Measurements from ENCODE around the gene GPM6B.

GPM6B gene

DNA sequence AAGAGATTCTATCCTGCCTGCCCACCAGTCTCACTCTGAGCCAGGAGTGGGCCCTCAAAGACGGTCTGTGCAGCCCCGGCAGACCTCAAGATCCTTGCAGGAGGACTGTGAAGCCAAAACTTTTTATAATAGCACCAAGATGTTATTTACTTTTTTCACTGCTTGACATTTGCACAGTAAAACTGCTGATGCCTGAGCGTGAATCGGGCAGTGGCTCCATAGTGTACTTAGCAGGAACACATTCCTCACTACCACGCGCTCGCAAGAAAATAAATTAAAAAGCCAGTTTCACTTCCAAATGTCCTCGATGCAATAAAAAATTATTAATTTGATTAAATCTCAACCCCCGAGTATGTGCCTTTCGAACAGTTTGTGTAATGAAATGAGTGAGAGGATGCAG is 22.5 kb downstream of the GPM6B start:
- ATAC-seq: no peak
- no peaks in the 10 kb centered on the region for H3K4me1 Mint-ChIP-seq
- no peak overlapping the region for H3K27ac Mint-ChIP-seq
- H3K36me3 Mint-ChIP-seq: no peaks in the 10 kb centered on the region
- no peaks in the 10 kb centered on the region for H3K9me3 Mint-ChIP-seq
- H3K4me3 Mint-ChIP-seq: no peak overlapping the region
- no peak for DNase-seq (ENCODE audit: low spot score in 2 of 2)

- ATAC-seq (no peak), DNase-seq (ENCODE audit: low spot score in 2 of 2) (no peak)
- H3K27ac Mint-ChIP-seq: no peak overlapping the region
- no peaks in the 10 kb centered on the region for H3K4me1 Mint-ChIP-seq
- no peak overlapping the region for H3K4me3 Mint-ChIP-seq
- no peaks in the 10 kb centered on the region for H3K9me3 Mint-ChIP-seq
- H3K36me3 Mint-ChIP-seq: no peaks in the 10 kb centered on the region
Observed at GRCh38 chrX:13793897-13794296, 23.0 kb downstream of the GPM6B start.

DNA sequence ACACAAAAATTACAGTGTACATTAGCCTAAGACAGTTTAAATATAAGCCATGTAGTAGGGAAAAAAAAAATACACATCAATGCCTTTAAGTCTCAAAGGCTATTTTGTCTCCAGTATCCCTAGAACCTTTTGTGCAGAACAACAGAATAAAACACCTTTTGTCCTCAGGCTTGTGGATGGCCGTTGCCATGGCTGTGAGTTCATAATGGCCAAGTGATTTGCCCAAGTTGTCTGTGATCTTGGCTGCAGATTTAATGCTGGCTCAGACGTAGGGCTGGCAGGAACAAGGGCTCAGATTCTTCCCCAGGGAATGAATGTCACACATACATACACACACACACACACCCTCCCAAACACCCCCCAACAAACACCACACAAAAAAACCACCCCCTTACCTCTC is 25.3 kb downstream of the GPM6B start:
- no peaks in the 10 kb centered on the region for H3K9me3 Mint-ChIP-seq
- no peak for ATAC-seq
- DNase-seq (ENCODE audit: low spot score in 2 of 2): no peak
- no peak overlapping the region for H3K4me3 Mint-ChIP-seq
- no peaks in the 10 kb centered on the region for H3K4me1 Mint-ChIP-seq
- no peak overlapping the region for H3K27ac Mint-ChIP-seq
- H3K36me3 Mint-ChIP-seq: no peaks in the 10 kb centered on the region

DNA sequence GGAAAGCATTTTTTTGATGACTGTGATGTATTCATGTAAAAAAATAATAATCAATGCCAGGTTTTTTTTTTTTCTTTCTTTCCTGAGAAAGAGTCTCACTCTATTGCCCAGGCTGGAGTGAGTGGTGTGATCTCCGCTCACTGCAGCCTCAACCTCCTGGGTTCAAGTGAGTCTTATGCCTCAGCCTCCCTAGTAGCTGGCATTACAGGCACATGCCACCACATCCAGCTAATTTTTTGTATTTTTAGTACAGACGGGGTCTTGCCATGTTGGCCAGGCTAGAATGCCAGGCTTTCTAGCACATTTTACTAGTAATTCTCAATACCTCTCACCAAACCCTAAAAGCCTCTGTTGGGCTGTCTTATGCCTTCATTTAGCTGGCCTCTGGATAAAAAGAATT is 25.7 kb downstream of the GPM6B start:
- no peak overlapping the region for H3K27ac Mint-ChIP-seq
- H3K4me1 Mint-ChIP-seq: no peaks in the 10 kb centered on the region
- no peak overlapping the region for H3K4me3 Mint-ChIP-seq
- no peaks in the 10 kb centered on the region for H3K36me3 Mint-ChIP-seq
- DNase-seq (ENCODE audit: low spot score in 2 of 2) (no peak), ATAC-seq (no peak)
- no peaks in the 10 kb centered on the region for H3K9me3 Mint-ChIP-seq

DNA sequence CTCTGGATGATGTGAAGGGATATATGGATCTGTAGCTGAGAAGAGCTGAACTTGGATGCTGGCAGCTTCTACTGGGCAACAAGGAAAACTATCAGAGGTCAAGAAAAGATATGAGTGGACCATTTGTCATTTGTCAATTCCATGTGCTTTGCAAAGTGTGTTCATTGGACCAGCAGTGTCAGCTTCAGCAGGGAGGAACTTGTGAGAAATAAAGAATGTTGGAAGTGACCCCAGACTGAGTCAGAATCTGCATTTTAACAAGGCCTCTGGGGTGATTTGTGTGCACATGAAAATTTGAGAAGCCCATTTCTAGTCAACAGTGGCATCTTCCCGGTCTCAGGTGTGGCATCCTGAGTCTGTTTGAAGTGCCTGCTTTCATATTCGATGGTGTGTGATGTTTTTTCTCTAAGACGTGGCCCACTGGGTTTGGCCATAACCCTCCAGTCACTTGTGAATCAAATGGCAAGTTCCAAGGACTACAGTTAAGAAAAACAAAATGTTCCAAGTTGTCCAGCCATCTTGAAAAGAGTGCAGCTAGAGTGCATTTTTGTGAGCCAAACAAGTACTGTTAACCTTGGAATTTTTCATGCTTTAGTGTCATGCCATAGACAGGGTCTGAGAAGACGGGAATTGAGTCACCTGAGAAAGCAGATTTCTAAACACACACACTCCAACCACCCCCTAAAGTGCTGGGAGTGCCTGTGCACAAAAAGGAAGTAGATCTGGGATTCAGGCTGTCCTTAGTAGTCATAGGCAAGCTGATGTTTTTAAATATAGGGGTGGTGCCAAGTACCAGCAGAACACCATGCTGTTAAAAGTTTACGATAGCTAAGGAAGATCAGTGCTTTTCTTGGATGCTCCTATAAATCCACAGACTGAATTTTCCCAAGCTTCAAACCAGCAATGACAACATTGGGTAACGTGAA is 26.4 kb downstream of the GPM6B start:
- H3K4me3 Mint-ChIP-seq: no peak overlapping the region

GRCh38 chrX:13786048-13786447 is 30.8 kb downstream of the GPM6B start:
- no peak for DNase-seq (ENCODE audit: low spot score in 2 of 2)
- no peaks in the 10 kb centered on the region for H3K9me3 Mint-ChIP-seq
- H3K36me3 Mint-ChIP-seq: no peaks in the 10 kb centered on the region
- ATAC-seq: no peak
- H3K4me1 Mint-ChIP-seq: no peaks in the 10 kb centered on the region
- no peak overlapping the region for H3K4me3 Mint-ChIP-seq
- no peak overlapping the region for H3K27ac Mint-ChIP-seq

More for the DNA sequence above, 26.4 kb downstream of the GPM6B start:
- no peak for ATAC-seq
- Mint-ChIP-seq H3K36me3 (no peaks in the 10 kb centered on the region), H3K4me1 (no peaks in the 10 kb centered on the region), H3K27ac (no peak overlapping the region), H3K9me3 (no peaks in the 10 kb centered on the region)
- DNase-seq (ENCODE audit: low spot score in 2 of 2): no peak

- H3K4me3 Mint-ChIP-seq: no peak overlapping the region
- peak overlapping the region; percentile 79 for H3K27ac Mint-ChIP-seq
- H3K4me1 Mint-ChIP-seq: no peaks in the 10 kb centered on the region
- ATAC-seq (no peak), DNase-seq (ENCODE audit: low spot score in 2 of 2) (no peak)
- H3K9me3 Mint-ChIP-seq: no peaks in the 10 kb centered on the region
- H3K36me3 Mint-ChIP-seq: peaks cover under 1% of the 10 kb centered on the region
Observed at GRCh38 chrX:13780868-13781427, 35.9 kb downstream of the GPM6B start.

DNA sequence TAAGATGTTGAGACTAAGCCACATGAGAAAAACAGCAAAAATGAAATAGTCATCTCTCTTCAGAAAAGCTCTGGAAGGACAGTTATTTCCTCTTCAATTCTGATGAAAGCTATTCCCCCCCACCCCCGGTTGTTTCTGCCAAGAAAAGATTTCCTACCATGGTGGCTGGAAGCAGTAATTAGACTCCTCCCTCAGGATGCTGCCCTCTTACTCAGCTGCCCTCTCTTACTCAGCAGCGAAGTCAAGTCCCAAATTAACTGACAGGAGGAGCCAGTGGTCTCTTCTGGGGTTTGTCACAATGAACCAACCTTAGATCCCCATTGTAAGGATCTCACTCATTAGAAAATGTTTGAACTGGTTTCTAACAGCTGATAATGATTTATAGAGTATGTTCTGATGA is 38.0 kb downstream of the GPM6B start:
- Mint-ChIP-seq H3K4me3 (no peak overlapping the region), H3K27ac (peak overlapping the region; percentile 21), H3K4me1 (no peaks in the 10 kb centered on the region), H3K9me3 (no peaks in the 10 kb centered on the region), H3K36me3 (peaks cover 21% of the 10 kb centered on the region)
- DNase-seq (ENCODE audit: low spot score in 2 of 2): no peak
- no peak for ATAC-seq

DNA sequence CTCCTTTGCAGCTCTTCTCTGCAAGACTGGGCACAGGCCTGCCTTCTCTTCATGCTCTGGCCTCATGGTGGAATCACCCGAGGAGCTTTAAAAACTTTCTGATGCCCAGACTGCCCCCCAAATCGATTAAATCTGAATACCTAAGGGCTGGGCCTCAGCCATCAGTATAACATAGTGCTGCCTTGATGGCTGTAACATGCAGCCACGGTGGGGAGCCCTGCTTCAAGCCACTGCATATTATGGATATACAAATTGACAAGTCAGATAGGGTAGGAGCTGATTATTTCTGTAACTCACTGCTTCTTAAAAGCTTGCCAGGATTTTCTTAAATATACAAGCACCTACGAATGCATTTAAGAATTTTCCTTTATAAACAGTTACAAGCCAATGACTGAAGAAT is 40.5 kb downstream of the GPM6B start:
- no peak overlapping the region for H3K27ac Mint-ChIP-seq
- H3K9me3 Mint-ChIP-seq: no peaks in the 10 kb centered on the region
- H3K4me1 Mint-ChIP-seq: no peaks in the 10 kb centered on the region
- ATAC-seq (no peak), DNase-seq (ENCODE audit: low spot score in 2 of 2) (no peak)
- peaks cover 46% of the 10 kb centered on the region for H3K36me3 Mint-ChIP-seq
- H3K4me3 Mint-ChIP-seq: no peak overlapping the region

GRCh38 chrX:13775837-13776236 is 41.1 kb downstream of the GPM6B start:
- Mint-ChIP-seq H3K4me3 (no peak overlapping the region), H3K36me3 (peaks cover 52% of the 10 kb centered on the region), H3K9me3 (no peaks in the 10 kb centered on the region), H3K27ac (no peak overlapping the region), H3K4me1 (no peaks in the 10 kb centered on the region)
- ATAC-seq (no peak), DNase-seq (ENCODE audit: low spot score in 2 of 2) (no peak)

GRCh38 chrX:13774696-13775095 is 42.2 kb downstream of the GPM6B start:
- H3K27ac Mint-ChIP-seq: no peak overlapping the region
- peaks cover 63% of the 10 kb centered on the region for H3K36me3 Mint-ChIP-seq
- ATAC-seq: no peak
- no peaks in the 10 kb centered on the region for H3K9me3 Mint-ChIP-seq
- no peaks in the 10 kb centered on the region for H3K4me1 Mint-ChIP-seq
- H3K4me3 Mint-ChIP-seq: no peak overlapping the region
- no peak for DNase-seq (ENCODE audit: low spot score in 2 of 2)

GRCh38 chrX:13770013-13770535 is 46.8 kb downstream of the GPM6B start:
- no peak overlapping the region for H3K4me3 Mint-ChIP-seq
- H3K27ac Mint-ChIP-seq: no peak overlapping the region
- peaks cover 11% of the 10 kb centered on the region for H3K4me1 Mint-ChIP-seq
- H3K36me3 Mint-ChIP-seq: peaks cover 99% of the 10 kb centered on the region
- DNase-seq (ENCODE audit: low spot score in 2 of 2) (no peak), ATAC-seq (no peak)
- H3K9me3 Mint-ChIP-seq: no peaks in the 10 kb centered on the region

DNA sequence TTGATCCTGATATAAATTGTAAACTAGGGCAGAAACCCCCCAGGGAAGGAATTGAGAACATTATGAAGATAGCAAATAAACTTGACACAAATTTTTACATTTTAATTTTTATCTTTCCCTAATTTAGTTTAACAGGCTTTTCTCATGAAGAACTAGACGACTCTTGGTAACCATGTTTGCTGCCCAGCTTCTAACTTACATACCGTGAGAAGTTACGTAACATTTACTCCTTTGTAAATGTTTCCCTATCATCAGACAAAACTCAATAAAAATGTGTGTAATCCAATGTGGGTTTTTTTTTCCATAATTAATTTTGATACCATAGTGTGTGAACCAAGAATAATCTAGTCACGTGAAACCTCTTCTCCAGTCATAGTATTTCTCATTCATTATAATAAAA is 48.0 kb downstream of the GPM6B start:
- DNase-seq (ENCODE audit: low spot score in 2 of 2) (no peak), ATAC-seq (no peak)
- Mint-ChIP-seq H3K36me3 (peaks cover 97% of the 10 kb centered on the region), H3K4me3 (no peak overlapping the region), H3K4me1 (peaks cover 11% of the 10 kb centered on the region), H3K9me3 (no peaks in the 10 kb centered on the region), H3K27ac (no peak overlapping the region)

DNA sequence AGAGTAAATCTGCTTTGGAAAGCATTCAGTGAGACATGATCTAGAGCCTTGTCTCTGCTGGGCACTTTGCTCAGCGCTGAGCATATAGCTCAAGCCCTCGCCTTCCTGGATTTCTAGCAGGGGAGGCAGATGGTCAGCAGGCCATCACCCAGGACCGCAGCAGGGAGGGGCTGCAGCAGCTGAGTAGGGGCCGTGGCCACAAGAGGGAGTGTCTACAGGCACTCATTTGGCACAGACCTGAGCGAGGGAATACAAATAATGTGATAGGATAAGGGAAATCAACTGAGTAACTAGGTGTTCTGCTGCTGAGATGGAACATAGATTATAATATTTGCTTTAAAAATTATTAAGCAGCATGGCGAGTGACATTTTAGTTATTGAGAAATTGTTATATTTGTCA is 52.1 kb downstream of the GPM6B start:
- Mint-ChIP-seq H3K36me3 (peaks cover 97% of the 10 kb centered on the region), H3K4me3 (no peak overlapping the region), H3K4me1 (peaks cover 22% of the 10 kb centered on the region), H3K9me3 (no peaks in the 10 kb centered on the region), H3K27ac (peak overlapping the region; percentile 29)
- ATAC-seq (no peak), DNase-seq (ENCODE audit: low spot score in 2 of 2) (no peak)

GRCh38 chrX:13764281-13764680 is 52.6 kb downstream of the GPM6B start:
- no peak for DNase-seq (ENCODE audit: low spot score in 2 of 2)
- no peaks in the 10 kb centered on the region for H3K9me3 Mint-ChIP-seq
- no peak for ATAC-seq
- peaks cover 96% of the 10 kb centered on the region for H3K36me3 Mint-ChIP-seq
- peaks cover 23% of the 10 kb centered on the region for H3K4me1 Mint-ChIP-seq
- H3K4me3 Mint-ChIP-seq: no peak overlapping the region
- peak overlapping the region; percentile 29 for H3K27ac Mint-ChIP-seq

DNA sequence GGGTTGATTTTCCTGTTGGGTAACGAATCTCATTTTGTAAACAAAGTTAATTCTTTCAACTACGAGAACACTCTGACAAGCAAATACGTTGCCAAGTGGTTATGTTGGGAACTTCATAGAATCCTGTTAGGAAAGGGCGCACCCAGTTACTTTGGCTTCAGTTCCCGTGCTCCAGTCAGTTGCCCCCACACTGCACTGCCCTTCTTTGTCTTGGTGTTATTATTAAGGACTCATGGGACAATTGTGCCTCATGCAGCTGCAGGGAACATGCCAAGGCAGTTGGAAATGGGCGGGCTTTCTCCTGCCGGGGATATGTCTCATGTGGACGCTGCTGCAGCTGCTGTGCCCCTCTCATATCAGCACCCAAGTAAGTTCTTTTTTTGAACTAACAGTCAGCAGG is 53.4 kb downstream of the GPM6B start:
- Mint-ChIP-seq H3K4me1 (peaks cover 29% of the 10 kb centered on the region), H3K27ac (no peak overlapping the region), H3K36me3 (peaks cover 96% of the 10 kb centered on the region), H3K4me3 (no peak overlapping the region), H3K9me3 (no peaks in the 10 kb centered on the region)
- DNase-seq (ENCODE audit: low spot score in 2 of 2): no peak
- ATAC-seq: no peak

All from stimulated activated effector memory CD8-positive, alpha-beta T cell treated with anti-CD3 and anti-CD28 coated beads, Interleukin-12 subunit alpha, Interleukin-12 subunit beta, amount 100 ng/mL, for 72 hours (primary cell).